ENCODE results near the gene HSPA12A. TPM values are rescaled to one million over a fixed set of nuclear protein-coding genes. Genes with fewer than 3 reads are reported as not detected.

Gene HSPA12A
- total RNA-seq, 1 donor from 2014 or later: 11.0 TPM

GRCh38 chr10:116629340-116629739 is 113.0 kb downstream of the HSPA12A start:
- DNase-seq (ENCODE audit: extremely low spot score, unreplicated experiment): no peak
- Mint-ChIP-seq H3K36me3 (no peaks in the 10 kb centered on the region), H3K9me3 (no peaks in the 10 kb centered on the region), H3K4me1 (ENCODE audit: unreplicated experiment) (no peaks in the 10 kb centered on the region), H3K27ac (no peak overlapping the region), H3K4me3 (no peak overlapping the region), H3K27me3 (peaks cover 36% of the 10 kb centered on the region)
- TF ChIP-seq CTCF (conservative IDR thresholded peaks at IDR 0.05): no peak

GRCh38 chr10:116627386-116627933 is 114.9 kb downstream of the HSPA12A start:
- Mint-ChIP-seq H3K9me3 (no peaks in the 10 kb centered on the region), H3K27ac (no peak overlapping the region), H3K27me3 (peaks cover 41% of the 10 kb centered on the region), H3K36me3 (no peaks in the 10 kb centered on the region), H3K4me3 (no peak overlapping the region), H3K4me1 (ENCODE audit: unreplicated experiment) (no peaks in the 10 kb centered on the region)
- TF ChIP-seq CTCF (conservative IDR thresholded peaks at IDR 0.05): peak; percentile 79
- DNase-seq (ENCODE audit: extremely low spot score, unreplicated experiment): no peak

GRCh38 chr10:116626815-116627214 is 115.6 kb downstream of the HSPA12A start:
- peak overlapping the region; percentile 62 for H3K4me3 Mint-ChIP-seq
- H3K27me3 Mint-ChIP-seq: peaks cover 45% of the 10 kb centered on the region
- H3K9me3 Mint-ChIP-seq: no peaks in the 10 kb centered on the region

GRCh38 chr10:116625845-116626244 is 116.5 kb downstream of the HSPA12A start:
- Mint-ChIP-seq H3K27me3 (peaks cover 46% of the 10 kb centered on the region), H3K4me1 (ENCODE audit: unreplicated experiment) (no peaks in the 10 kb centered on the region), H3K9me3 (no peaks in the 10 kb centered on the region), H3K36me3 (no peaks in the 10 kb centered on the region), H3K27ac (no peak overlapping the region), H3K4me3 (no peak overlapping the region)
- no peak for TF ChIP-seq CTCF (conservative IDR thresholded peaks at IDR 0.05)
- DNase-seq (ENCODE audit: extremely low spot score, unreplicated experiment): no peak

More at GRCh38 chr10:116626815-116627214, 115.6 kb downstream of the HSPA12A start:
- no peaks in the 10 kb centered on the region for H3K4me1 Mint-ChIP-seq (ENCODE audit: unreplicated experiment)
- H3K36me3 Mint-ChIP-seq: no peaks in the 10 kb centered on the region
- H3K27ac Mint-ChIP-seq: no peak overlapping the region
- no peak for DNase-seq (ENCODE audit: extremely low spot score, unreplicated experiment)
- TF ChIP-seq CTCF (conservative IDR thresholded peaks at IDR 0.05): no peak

GRCh38 chr10:116621934-116622655 is 120.3 kb downstream of the HSPA12A start:
- H3K4me1 Mint-ChIP-seq (ENCODE audit: unreplicated experiment): no peaks in the 10 kb centered on the region
- no peaks in the 10 kb centered on the region for H3K9me3 Mint-ChIP-seq
- peaks cover 32% of the 10 kb centered on the region for H3K27me3 Mint-ChIP-seq
- no peak overlapping the region for H3K4me3 Mint-ChIP-seq
- no peaks in the 10 kb centered on the region for H3K36me3 Mint-ChIP-seq
- TF ChIP-seq CTCF (conservative IDR thresholded peaks at IDR 0.05): no peak
- no peak overlapping the region for H3K27ac Mint-ChIP-seq
- no peak for DNase-seq (ENCODE audit: extremely low spot score, unreplicated experiment)

All from type B pancreatic cell (in vitro differentiated cells).